Activated naive CD4-positive, alpha-beta T cell treated with anti-CD3 and anti-CD28 coated beads, Interleukin-2, amount 50 U/mL, for 16 hours (primary cell): ENCODE data around the gene GLYAT.

Experiments
- DNase-seq: peaks from one replicate; pipeline ENCODE4 v3.0.0-alpha.2; 2020

The GLYAT gene

GRCh38 chr11:58731819-58732218, at the start of gene GLYAT:
GLYAT (minus strand) TSS chr11:58731943; CDS start chr11:58724496, 7,447 bp downstream.
- DNase-seq: no peak

- DNase-seq: no peak
These were observed 49.6 kb upstream of the GLYAT start for GRCh38 chr11:58781345-58781744.

- DNase-seq: no peak
These were observed 48.8 kb upstream of the GLYAT start for GRCh38 chr11:58780578-58780977.

GRCh38 chr11:58776891-58777710, 45.4 kb upstream of the GLYAT start:
- DNase-seq: no peak

GRCh38 chr11:58775066-58775708, 43.4 kb upstream of the GLYAT start:
- DNase-seq: no peak

- no peak for DNase-seq
These were observed 42.4 kb upstream of the GLYAT start for GRCh38 chr11:58774164-58774593.

- DNase-seq: no peak
These were observed 41.6 kb upstream of the GLYAT start for GRCh38 chr11:58773337-58773736.

GRCh38 chr11:58772329-58773285, 40.9 kb upstream of the GLYAT start:
- DNase-seq: no peak

- no peak for DNase-seq
These were observed 39.7 kb upstream of the GLYAT start for GRCh38 chr11:58771458-58771855.

- DNase-seq: no peak
These were observed 39.1 kb upstream of the GLYAT start for GRCh38 chr11:58770627-58771457.

GRCh38 chr11:58770166-58770565, 38.4 kb upstream of the GLYAT start:
- no peak for DNase-seq

- no peak for DNase-seq
These were observed 37.6 kb upstream of the GLYAT start for GRCh38 chr11:58769308-58769707.

GRCh38 chr11:58768137-58768536, 36.4 kb upstream of the GLYAT start:
- DNase-seq: no peak

GRCh38 chr11:58765078-58765477, 33.3 kb upstream of the GLYAT start:
- no peak for DNase-seq

GRCh38 chr11:58763120-58763490, 31.4 kb upstream of the GLYAT start:
- DNase-seq: no peak

- no peak for DNase-seq
These were observed 30.8 kb upstream of the GLYAT start for GRCh38 chr11:58762284-58763119.

- DNase-seq: no peak
These were observed 25.7 kb upstream of the GLYAT start for GRCh38 chr11:58757439-58757838.

GRCh38 chr11:58745705-58746364, 14.1 kb upstream of the GLYAT start:
- no peak for DNase-seq

GRCh38 chr11:58744988-58745704, 13.4 kb upstream of the GLYAT start:
- DNase-seq: no peak
